B cell (primary cell): ENCODE measurements around the gene SCFD2.

Source experiments
- CTCF ChIP-seq: fragments of 200-600 bp; IDR thresholded peaks from one replicate; pipeline ENCODE4 v1.8.0; 2022; ENCODE audit warnings: antibody characterized with exemption, mild to moderate bottlenecking
- EZH2 ChIP-seq: IDR thresholded peaks from 2 replicates; pipeline ENCODE4 v1.6.1; 2012; ENCODE audit warnings: borderline replicate concordance, low read depth, mild to moderate bottlenecking, moderate library complexity, low read length; ENCODE audit not compliant: insufficient read depth, poor library complexity, severe bottlenecking

GRCh38 chr4:53173576-53173975 is 192.3 kb downstream of the SCFD2 start:
- TF ChIP-seq CTCF (no peak), EZH2 (no peak)
